Suprapubic skin (tissue), 4 donors: ENCODE data around the gene CD9. TPM values are rescaled to one million over a fixed set of nuclear protein-coding genes. Genes with fewer than 3 reads are reported as not detected.

Experiments
- DNase-seq, 2 donors: peaks; one replicate each; pipeline ENCODE4 v3.0.0-alpha.2; 2019; ENCODE audit warnings: low spot score in 2 of 2
- H3K27ac ChIP-seq: fragments of 200-600 bp; sonication (generic); one replicate; pipeline ENCODE4 v1.5.1; 2019
- H3K27me3 ChIP-seq: fragments of 200-600 bp; sonication (generic); one replicate; pipeline ENCODE4 v1.5.1; 2019
- H3K36me3 ChIP-seq: fragments of 200-600 bp; sonication (generic); one replicate; pipeline ENCODE4 v1.5.1; 2019
- H3K4me1 ChIP-seq: fragments of 200-600 bp; sonication (generic); one replicate; pipeline ENCODE4 v1.5.1; 2019
- H3K4me3 ChIP-seq: fragments of 200-600 bp; sonication (generic); one replicate; pipeline ENCODE4 v1.5.1; 2019; ENCODE audit warnings: mild to moderate bottlenecking
- H3K9me3 ChIP-seq: fragments of 200-600 bp; sonication (generic); one replicate; pipeline ENCODE4 v1.5.1; 2019
- EP300 ChIP-seq: sonication (generic); formaldehyde crosslinking; IDR thresholded peaks from one replicate; pipeline ENCODE4 v1.6.1; 2017; ENCODE audit warnings: antibody characterized with exemption
- POLR2A ChIP-seq, 2 donors: fragments of 450-650 bp; IDR thresholded peaks; one replicate each; pipeline ENCODE4 v1.6.1; 2017; ENCODE audit warnings: antibody characterized with exemption in 2 of 2, mild to moderate bottlenecking in 2 of 2, moderate library complexity in 2 of 2
- POLR2AphosphoS5 ChIP-seq, 3 donors: sonication (generic); formaldehyde crosslinking; IDR thresholded peaks; one replicate each; pipeline ENCODE4 v1.6.1; 2017; ENCODE audit warnings: antibody characterized with exemption in 3 of 3
- WGBS: methylation state at CpG from one replicate; pipeline ENCODE4 v1.1.5; 2018; 5-methylcytosine and 5-hydroxymethylcytosine counted together
- total RNA-seq, 4 donors: library from RNA; depleted of rRNA; stranded (reverse); fragments of >200 nt; gene quantifications; one replicate each; pipeline ENCODE4 v1.1.0, GENCODE V29; 2016
- TF ChIP-seq, protein P1 (sequence below), 2 donors: fragments of 200-600 bp in 1 of 2; fragments of 450-650 bp in 1 of 2; sonication (generic) in 1 of 2; IDR thresholded peaks; one replicate each; pipeline ENCODE4 v1.5.1; 2016 to 2019; ENCODE audit warnings: antibody characterized with exemption in 2 of 2, mild to moderate bottlenecking in 1 of 2, moderate library complexity in 1 of 2

The CD9 gene
- total RNA-seq, 4 donors from 2014 or later: 420 to 548 (median 475) TPM

DNA sequence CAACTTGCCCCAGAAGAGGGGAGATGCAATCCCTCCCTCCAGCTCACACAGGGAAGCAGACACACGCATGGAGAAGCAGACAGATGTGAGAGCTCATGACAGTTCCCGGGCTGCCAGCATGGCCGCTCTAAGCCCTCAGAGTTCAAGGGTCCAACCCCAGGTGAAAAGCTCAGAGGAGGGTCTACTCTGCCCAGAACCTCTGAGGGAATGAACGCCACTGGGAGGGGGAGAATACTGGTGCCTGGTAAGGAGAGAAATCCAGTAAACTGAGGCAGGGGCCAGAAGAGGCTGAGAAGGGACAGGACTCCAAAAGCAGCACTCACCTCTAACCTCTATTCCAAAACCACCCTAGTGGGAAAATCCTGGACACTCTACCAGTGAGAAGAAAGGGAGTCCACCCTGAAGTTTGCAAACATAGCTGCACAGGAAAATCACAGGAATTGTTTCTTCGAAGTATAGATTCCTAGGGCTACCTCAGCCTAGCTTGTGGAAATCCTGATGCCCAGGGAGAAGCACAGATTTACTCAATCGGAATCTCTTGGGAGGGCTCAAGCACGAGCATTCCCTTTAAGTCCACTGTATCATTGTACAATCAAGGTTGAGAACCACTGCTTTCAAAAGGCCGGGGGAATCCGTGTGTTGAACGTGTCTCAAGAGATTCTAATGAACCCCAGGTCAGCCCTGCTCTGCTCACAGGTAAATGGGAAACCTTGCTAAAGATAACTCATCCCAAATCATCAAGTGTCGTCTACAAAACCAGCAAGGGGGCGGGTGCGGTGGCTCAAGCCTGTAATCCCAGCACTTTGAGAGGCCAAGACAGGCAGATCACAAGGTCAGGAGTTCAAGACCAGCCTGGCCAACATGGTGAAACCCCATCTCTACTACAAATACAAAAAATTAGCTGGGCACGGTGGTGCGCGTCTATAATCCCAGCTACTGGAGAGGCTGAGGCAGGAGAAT lies 76.0 kb downstream of the CD9 start:
- Histone ChIP-seq H3K9me3 (no peaks in the 10 kb centered on the region), H3K27me3 (no peaks in the 10 kb centered on the region), H3K36me3 (no peaks in the 10 kb centered on the region), H3K4me3 (no peak overlapping the region), H3K4me1 (peaks cover 68% of the 10 kb centered on the region), H3K27ac (peak overlapping the region; percentile 34)
- 74% methylated on average over 16 of the region's 16 CpGs for WGBS
- no peak for TF ChIP-seq EP300
- TF ChIP-seq POLR2A (IDR thresholded peaks at IDR 0.05): no peak
- no peak for DNase-seq

DNA sequence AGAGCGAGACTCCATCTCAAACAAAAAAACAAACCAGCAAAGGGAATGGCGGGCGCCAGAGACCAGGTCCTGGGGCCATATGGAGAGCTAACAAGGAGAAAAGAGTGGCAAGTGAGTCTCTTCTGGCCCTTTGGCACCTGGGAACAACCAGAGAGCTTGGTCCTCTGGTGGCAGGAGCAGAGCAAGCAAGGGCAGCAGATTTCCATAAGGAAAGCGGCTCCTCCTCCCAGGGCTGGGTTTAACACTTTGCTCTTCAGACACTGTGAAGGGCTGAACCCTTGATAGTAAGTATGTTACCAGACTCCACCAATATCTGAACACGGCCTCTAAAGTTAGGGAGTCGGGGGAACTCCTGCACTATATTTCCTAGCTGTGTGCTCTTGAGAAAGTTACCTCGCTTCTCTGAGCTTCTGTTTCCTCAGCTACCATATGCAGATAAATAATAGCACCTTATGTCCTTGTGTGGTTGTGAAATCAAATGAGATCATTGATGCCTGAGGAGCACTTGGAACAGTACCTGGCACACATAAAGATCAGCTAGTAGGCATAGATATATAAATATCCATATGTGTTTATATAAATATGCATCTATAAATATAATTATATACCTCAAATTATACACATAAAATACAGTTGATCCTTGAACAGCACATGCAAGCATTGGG lies 76.9 kb downstream of the CD9 start:
- Histone ChIP-seq H3K36me3 (no peaks in the 10 kb centered on the region), H3K4me1 (peaks cover 66% of the 10 kb centered on the region), H3K9me3 (no peaks in the 10 kb centered on the region), H3K27me3 (no peaks in the 10 kb centered on the region), H3K4me3 (no peak overlapping the region), H3K27ac (peak overlapping the region; percentile 96)
- WGBS: 58% methylated on average over 7 of the region's 7 CpGs
- DNase-seq: no peak
- TF ChIP-seq, protein P1, sequence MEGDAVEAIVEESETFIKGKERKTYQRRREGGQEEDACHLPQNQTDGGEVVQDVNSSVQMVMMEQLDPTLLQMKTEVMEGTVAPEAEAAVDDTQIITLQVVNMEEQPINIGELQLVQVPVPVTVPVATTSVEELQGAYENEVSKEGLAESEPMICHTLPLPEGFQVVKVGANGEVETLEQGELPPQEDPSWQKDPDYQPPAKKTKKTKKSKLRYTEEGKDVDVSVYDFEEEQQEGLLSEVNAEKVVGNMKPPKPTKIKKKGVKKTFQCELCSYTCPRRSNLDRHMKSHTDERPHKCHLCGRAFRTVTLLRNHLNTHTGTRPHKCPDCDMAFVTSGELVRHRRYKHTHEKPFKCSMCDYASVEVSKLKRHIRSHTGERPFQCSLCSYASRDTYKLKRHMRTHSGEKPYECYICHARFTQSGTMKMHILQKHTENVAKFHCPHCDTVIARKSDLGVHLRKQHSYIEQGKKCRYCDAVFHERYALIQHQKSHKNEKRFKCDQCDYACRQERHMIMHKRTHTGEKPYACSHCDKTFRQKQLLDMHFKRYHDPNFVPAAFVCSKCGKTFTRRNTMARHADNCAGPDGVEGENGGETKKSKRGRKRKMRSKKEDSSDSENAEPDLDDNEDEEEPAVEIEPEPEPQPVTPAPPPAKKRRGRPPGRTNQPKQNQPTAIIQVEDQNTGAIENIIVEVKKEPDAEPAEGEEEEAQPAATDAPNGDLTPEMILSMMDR (IDR thresholded peaks at IDR 0.05): no peak
- no peak for TF ChIP-seq POLR2A (IDR thresholded peaks at IDR 0.05)

DNA sequence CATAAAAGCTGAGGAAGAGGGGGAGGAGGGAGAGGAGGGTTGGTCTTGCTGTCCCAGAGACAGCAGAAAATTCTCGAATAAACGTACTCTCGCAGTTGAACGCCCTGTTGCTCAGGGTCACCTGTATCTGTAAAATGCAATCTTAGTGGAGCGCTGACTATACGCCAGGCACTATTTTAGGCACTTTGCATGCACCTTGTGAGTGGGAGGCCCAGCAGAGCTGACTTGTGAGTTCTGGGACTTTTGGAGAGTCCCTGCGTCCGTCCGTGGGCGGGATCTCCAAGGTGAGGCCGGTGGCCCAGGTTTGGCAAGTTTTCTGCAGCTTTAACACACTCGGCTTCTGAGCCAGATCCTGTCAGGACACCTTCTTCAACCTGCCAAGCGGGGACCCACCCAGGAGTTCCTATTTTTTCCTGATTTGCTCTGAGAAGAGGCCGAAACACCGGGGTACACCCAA lies 77.8 kb downstream of the CD9 start:
- Histone ChIP-seq H3K9me3 (no peaks in the 10 kb centered on the region), H3K4me1 (peaks cover 57% of the 10 kb centered on the region), H3K27me3 (no peaks in the 10 kb centered on the region), H3K27ac (peak overlapping the region; percentile 96), H3K36me3 (no peaks in the 10 kb centered on the region), H3K4me3 (peak overlapping the region; percentile 53)
- peak in 1 of 2 donors; percentile 82 for DNase-seq
- WGBS: 35% methylated on average over 11 of the region's 15 CpGs
- TF ChIP-seq EP300 (no peak), POLR2A (IDR thresholded peaks at IDR 0.05) (no peak), POLR2AphosphoS5 (IDR thresholded peaks at IDR 0.05) (peak in 1 of 3 donors; percentile 17)
- TF ChIP-seq, protein P1 (IDR thresholded peaks at IDR 0.05): no peak

DNA sequence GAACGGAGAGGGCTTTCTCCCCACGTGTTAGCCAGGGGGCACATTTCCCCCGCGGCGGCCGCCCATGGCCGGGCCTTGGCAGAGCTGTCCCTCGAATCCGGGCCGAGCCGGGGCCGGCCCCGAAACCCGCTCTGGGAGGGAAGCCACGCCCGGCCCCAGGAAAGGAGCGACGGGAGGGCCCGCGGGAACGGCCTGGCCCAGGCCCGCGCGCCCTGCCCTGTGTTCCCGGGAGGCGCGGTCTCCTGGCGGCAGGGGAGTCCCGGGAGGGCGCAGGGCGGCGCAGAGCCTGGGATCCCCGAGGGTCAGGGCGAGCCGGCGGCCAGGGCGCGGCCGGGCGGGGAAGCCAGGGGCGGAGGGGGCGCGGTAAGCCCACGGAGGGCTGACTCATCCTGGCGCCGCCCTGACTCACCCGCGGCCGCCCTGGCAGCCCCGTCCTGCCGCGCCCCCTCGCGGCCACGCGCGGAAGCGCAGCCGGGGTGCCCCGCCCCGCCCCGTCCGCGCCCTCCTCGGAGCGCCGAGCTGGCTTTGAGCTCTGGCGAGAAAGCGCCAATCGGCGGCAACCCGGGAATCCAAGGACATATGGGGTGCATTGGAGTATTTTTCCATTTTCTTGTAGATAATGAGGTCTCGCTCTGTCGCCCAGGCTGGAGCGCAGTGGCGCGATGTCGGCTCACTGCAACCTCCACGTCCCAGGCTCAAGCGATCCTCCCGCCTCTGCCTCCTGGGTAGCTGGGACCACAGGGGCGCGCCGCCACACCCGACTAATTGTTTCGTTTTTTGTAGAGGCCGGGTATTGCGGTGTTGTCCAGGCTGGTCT lies 78.4 kb downstream of the CD9 start:
- Histone ChIP-seq H3K36me3 (no peaks in the 10 kb centered on the region), H3K27me3 (no peaks in the 10 kb centered on the region), H3K27ac (peak overlapping the region; percentile 96), H3K4me3 (peak overlapping the region; percentile 53), H3K9me3 (no peaks in the 10 kb centered on the region), H3K4me1 (peaks cover 51% of the 10 kb centered on the region)
- DNase-seq: peak; percentile 90 to 91
- 24% methylated on average over 41 of the region's 88 CpGs for whole genome bisulfite sequencing
- no peak for TF ChIP-seq EP300
- peak in 2 of 3 donors; percentile 48 to 94 for TF ChIP-seq POLR2AphosphoS5 (IDR thresholded peaks at IDR 0.05)
- peak in 1 of 2 donors; percentile 27 for TF ChIP-seq POLR2A (IDR thresholded peaks at IDR 0.05)
- TF ChIP-seq, protein P1 (IDR thresholded peaks at IDR 0.05): peak; percentile 96 to 99

DNA sequence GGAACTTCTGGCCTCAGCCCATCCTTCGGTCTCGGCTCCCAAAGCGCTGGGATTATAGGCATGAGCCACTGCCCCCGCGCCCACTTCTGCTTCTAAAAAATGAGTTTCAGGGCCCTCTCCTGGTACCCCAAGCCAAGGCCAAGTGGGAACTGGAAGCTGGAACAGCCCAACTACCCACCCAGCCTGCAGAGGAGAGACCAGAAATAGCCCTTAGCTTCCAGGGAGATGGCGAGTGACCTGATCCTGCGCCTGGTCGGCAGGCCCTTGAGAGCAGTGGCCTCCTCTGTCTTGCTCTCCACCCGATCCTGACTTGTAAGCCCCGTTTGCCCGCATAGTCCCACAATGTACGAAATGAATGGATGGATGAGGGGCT lies 79.0 kb downstream of the CD9 start:
- H3K4me1 ChIP-seq: peaks cover 45% of the 10 kb centered on the region
- peak overlapping the region; percentile 96 for H3K27ac ChIP-seq
- DNase-seq: no peak
- H3K27me3 ChIP-seq: no peaks in the 10 kb centered on the region
- TF ChIP-seq POLR2AphosphoS5 (IDR thresholded peaks at IDR 0.05) (no peak), POLR2A (IDR thresholded peaks at IDR 0.05) (no peak), EP300 (no peak)
- TF ChIP-seq, protein P1 (IDR thresholded peaks at IDR 0.05): no peak
- 91% methylated on average over 12 of the region's 12 CpGs for WGBS
- peak overlapping the region; percentile 53 for H3K4me3 ChIP-seq
- H3K9me3 ChIP-seq: no peaks in the 10 kb centered on the region
- H3K36me3 ChIP-seq: no peaks in the 10 kb centered on the region
